Activated B cell treated with CpG ODN at 0.5 μM for 24 hours (primary cell): ENCODE data around the gene GRIP2. TPM values are rescaled to one million over a fixed set of nuclear protein-coding genes. Genes with fewer than 3 reads are reported as not detected.

ENCODE experiments used
- ATAC-seq: fragments of 200-7000 bp; cut with Tn5 transposase; one replicate; pipeline ENCODE4 v1.10.0; 2021; ENCODE audit warnings: low read depth, mild to moderate bottlenecking, moderate library complexity
- CTCF ChIA-PET: fragments of 350-600 bp; sonication (Branson Sonifier 250); formaldehyde crosslinking; loops from one replicate; lab custom pipeline; 2021; ENCODE audit warnings: antibody characterized with exemption; lab: Charles Lee
- POLR2A ChIA-PET: fragments of 350-600 bp; sonication (Branson Sonifier 250); formaldehyde crosslinking; loops from one replicate; lab custom pipeline; 2021; ENCODE audit warnings: antibody characterized with exemption; lab: Charles Lee
- DNase-seq: peaks from one replicate; pipeline ENCODE4 v3.0.0; 2022
- H3K27ac Mint-ChIP-seq: one replicate; pipeline ENCODE4 v1.8.0; 2020; ENCODE audit warnings: mixed read lengths
- H3K27me3 Mint-ChIP-seq: one replicate; pipeline ENCODE4 v1.8.0; 2021; ENCODE audit warnings: mixed read lengths
- H3K36me3 Mint-ChIP-seq: one replicate; pipeline ENCODE4 v1.8.0; 2021; ENCODE audit warnings: low read depth, mixed read lengths
- H3K4me1 Mint-ChIP-seq: one replicate; pipeline ENCODE4 v1.8.0; 2021; ENCODE audit warnings: mixed read lengths
- H3K4me3 Mint-ChIP-seq: one replicate; pipeline ENCODE4 v1.8.0; 2020; ENCODE audit warnings: mild to moderate bottlenecking, mixed read lengths
- H3K9me3 Mint-ChIP-seq: one replicate; pipeline ENCODE4 v1.8.0; 2020; ENCODE audit warnings: mixed read lengths
- intact Hi-C: fragments of 100-400 bp; cut with micrococcal nuclease; formaldehyde crosslinking; loops from one replicate; pipeline ENCODE4 v1.15.1; 2024
- total RNA-seq: library from RNA; stranded (reverse); gene quantifications from 2 replicates; pipeline ENCODE4 v1.2.3, GENCODE V29; 2022
- TF ChIP-seq, protein P1 (sequence below): fragments of 200-600 bp; IDR thresholded peaks from one replicate; pipeline ENCODE4 v1.8.0; 2022; ENCODE audit warnings: antibody characterized with exemption, mild to moderate bottlenecking

GRIP2 gene
- total RNA-seq, 1 donor from 2014 or later: not detected

- ChIA-PET POLR2A (no interaction called here), CTCF (no interaction called here)
- TF ChIP-seq, protein P1, sequence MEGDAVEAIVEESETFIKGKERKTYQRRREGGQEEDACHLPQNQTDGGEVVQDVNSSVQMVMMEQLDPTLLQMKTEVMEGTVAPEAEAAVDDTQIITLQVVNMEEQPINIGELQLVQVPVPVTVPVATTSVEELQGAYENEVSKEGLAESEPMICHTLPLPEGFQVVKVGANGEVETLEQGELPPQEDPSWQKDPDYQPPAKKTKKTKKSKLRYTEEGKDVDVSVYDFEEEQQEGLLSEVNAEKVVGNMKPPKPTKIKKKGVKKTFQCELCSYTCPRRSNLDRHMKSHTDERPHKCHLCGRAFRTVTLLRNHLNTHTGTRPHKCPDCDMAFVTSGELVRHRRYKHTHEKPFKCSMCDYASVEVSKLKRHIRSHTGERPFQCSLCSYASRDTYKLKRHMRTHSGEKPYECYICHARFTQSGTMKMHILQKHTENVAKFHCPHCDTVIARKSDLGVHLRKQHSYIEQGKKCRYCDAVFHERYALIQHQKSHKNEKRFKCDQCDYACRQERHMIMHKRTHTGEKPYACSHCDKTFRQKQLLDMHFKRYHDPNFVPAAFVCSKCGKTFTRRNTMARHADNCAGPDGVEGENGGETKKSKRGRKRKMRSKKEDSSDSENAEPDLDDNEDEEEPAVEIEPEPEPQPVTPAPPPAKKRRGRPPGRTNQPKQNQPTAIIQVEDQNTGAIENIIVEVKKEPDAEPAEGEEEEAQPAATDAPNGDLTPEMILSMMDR: no peak
- ATAC-seq: no peak
- Mint-ChIP-seq H3K27me3 (peaks cover 14% of the 10 kb centered on the region), H3K27ac (no peak overlapping the region), H3K36me3 (no peaks in the 10 kb centered on the region), H3K4me1 (no peaks in the 10 kb centered on the region), H3K9me3 (no peaks in the 10 kb centered on the region), H3K4me3 (no peak overlapping the region)
- DNase-seq: no peak
- intact Hi-C loops: no loop called here
Observed at GRCh38 chr3:14573706-14574105, 33.6 kb upstream of the GRIP2 start.

DNA sequence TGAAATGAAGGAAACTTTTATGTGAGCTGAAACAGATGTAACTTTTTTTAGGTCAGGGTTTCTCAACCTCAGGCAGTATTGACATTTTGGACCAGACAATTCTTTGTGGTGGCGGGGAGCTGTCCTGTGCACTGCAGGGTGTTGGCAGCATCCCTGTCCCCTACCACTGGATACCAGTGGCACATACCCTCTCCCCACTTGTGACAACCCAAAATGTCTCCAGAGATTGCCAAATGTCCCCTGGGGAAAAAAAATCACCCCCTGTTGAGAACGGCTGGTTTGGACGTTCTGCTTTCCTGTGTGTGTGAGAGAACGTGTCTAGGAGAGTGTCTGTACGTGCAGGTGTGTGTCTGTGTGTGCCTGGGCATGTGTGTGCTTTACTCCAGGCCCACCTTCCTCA lies 30.7 kb upstream of the GRIP2 start:
- Mint-ChIP-seq H3K9me3 (no peaks in the 10 kb centered on the region), H3K27ac (no peak overlapping the region), H3K27me3 (peaks cover 17% of the 10 kb centered on the region), H3K36me3 (no peaks in the 10 kb centered on the region), H3K4me1 (no peaks in the 10 kb centered on the region), H3K4me3 (no peak overlapping the region)
- DNase-seq: no peak
- POLR2A ChIA-PET: no interaction called here
- no peak for ATAC-seq
- intact Hi-C loops: no loop called here
- CTCF ChIA-PET: no interaction called here
- TF ChIP-seq, protein P1: no peak

DNA sequence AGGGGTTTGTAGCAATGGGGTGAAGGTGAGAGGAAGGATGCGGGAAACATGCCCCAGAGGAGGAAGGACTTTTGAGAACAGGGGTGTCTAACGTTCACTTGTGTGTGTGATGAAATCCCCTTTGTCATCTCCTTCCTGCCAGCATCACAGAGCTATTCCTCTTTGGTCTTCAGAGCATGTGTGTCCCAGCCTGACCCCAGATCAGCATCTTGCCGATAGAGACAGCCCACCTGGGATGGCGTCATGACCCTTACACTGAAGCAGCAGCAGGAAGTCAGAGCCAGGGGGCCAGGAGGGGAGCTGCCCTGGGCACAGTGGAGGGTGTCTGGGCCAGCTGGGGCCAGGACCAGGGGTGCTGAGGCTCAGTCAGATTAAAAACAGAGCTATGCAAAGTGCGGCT lies 29.9 kb upstream of the GRIP2 start:
- Mint-ChIP-seq H3K27me3 (peaks cover 21% of the 10 kb centered on the region), H3K4me1 (no peaks in the 10 kb centered on the region), H3K36me3 (no peaks in the 10 kb centered on the region), H3K27ac (no peak overlapping the region), H3K9me3 (no peaks in the 10 kb centered on the region), H3K4me3 (no peak overlapping the region)
- intact Hi-C loops: no loop called here
- ATAC-seq (no peak), DNase-seq (no peak)
- ChIA-PET CTCF (no interaction called here), POLR2A (no interaction called here)
- TF ChIP-seq, protein P1: no peak

- DNase-seq (no peak), ATAC-seq (no peak)
- intact Hi-C loops: no loop called here
- Mint-ChIP-seq H3K36me3 (no peaks in the 10 kb centered on the region), H3K27ac (no peak overlapping the region), H3K9me3 (no peaks in the 10 kb centered on the region), H3K27me3 (peaks cover 23% of the 10 kb centered on the region), H3K4me3 (no peak overlapping the region), H3K4me1 (no peaks in the 10 kb centered on the region)
- ChIA-PET CTCF (no interaction called here), POLR2A (no interaction called here)
- TF ChIP-seq, protein P1: no peak
Observed at GRCh38 chr3:14569474-14570000, 29.4 kb upstream of the GRIP2 start.

GRCh38 chr3:14568269-14568668 lies 28.1 kb upstream of the GRIP2 start:
- no peaks in the 10 kb centered on the region for H3K4me1 Mint-ChIP-seq
- TF ChIP-seq, protein P1: no peak
- H3K9me3 Mint-ChIP-seq: no peaks in the 10 kb centered on the region
- ATAC-seq (no peak), DNase-seq (no peak)
- CTCF ChIA-PET: no interaction called here
- no peak overlapping the region for H3K27ac Mint-ChIP-seq
- H3K4me3 Mint-ChIP-seq: no peak overlapping the region
- no peaks in the 10 kb centered on the region for H3K36me3 Mint-ChIP-seq
- peaks cover 23% of the 10 kb centered on the region for H3K27me3 Mint-ChIP-seq
- intact Hi-C loops: no loop called here
- POLR2A ChIA-PET: no interaction called here
